HepG2 (cell line): ENCODE data around the gene IPO8. TPM values are rescaled to one million over a fixed set of nuclear protein-coding genes. Genes with fewer than 3 reads are reported as not detected.

ENCODE experiments used
- ADNP ChIP-seq: sonication (generic); formaldehyde crosslinking; IDR thresholded peaks from 2 replicates; pipeline ENCODE4 v1.4.0; 2020; ENCODE audit warnings: missing genetic modification reagents
- E2F2 ChIP-seq: sonication (generic); formaldehyde crosslinking; IDR thresholded peaks from 2 replicates; pipeline ENCODE4 v1.4.0; 2020; ENCODE audit warnings: missing genetic modification reagents, borderline replicate concordance
- FOXA3 ChIP-seq: IDR thresholded peaks from 2 replicates; pipeline ENCODE4 v1.6.1; 2016; ENCODE audit warnings: missing genetic modification reagents, missing compliant biosample characterization
- HES4 ChIP-seq: sonication (generic); formaldehyde crosslinking; IDR thresholded peaks from 2 replicates; pipeline ENCODE4 v1.9.0; 2021; ENCODE audit warnings: mild to moderate bottlenecking, missing genetic modification reagents, borderline replicate concordance
- ISL2 ChIP-seq: sonication (generic); formaldehyde crosslinking; IDR thresholded peaks from 2 replicates; pipeline ENCODE4 v1.5.0; 2020; ENCODE audit warnings: missing genetic modification reagents
- JUN ChIP-seq: sonication (generic); formaldehyde crosslinking; IDR thresholded peaks from 2 replicates; pipeline ENCODE4 v1.4.0; 2020; ENCODE audit warnings: mild to moderate bottlenecking, missing genetic modification reagents
- MAX ChIP-seq: IDR thresholded peaks from 2 replicates; pipeline ENCODE4 v1.6.1; 2012; ENCODE audit warnings: inconsistent platforms
- PAF1 ChIP-seq: IDR thresholded peaks from 2 replicates; pipeline ENCODE4 v1.6.1; 2016; ENCODE audit warnings: missing genetic modification reagents, missing compliant biosample characterization
- PCBP2 ChIP-seq: fragments of 200-400 bp; formaldehyde crosslinking; optimal IDR thresholded peaks from 2 replicates; pipeline ENCODE3; 2018; ENCODE audit warnings: low read length, low read depth; ENCODE audit not compliant: poor library complexity, severe bottlenecking
- TBX3 ChIP-seq: fragments of 450-650 bp; IDR thresholded peaks from 2 replicates; pipeline ENCODE4 v1.6.1; 2017; ENCODE audit warnings: antibody characterized with exemption, mild to moderate bottlenecking, inconsistent platforms, borderline replicate concordance
- ZBTB25 ChIP-seq: IDR thresholded peaks from 2 replicates; pipeline ENCODE4 v1.6.1; 2018; ENCODE audit warnings: missing genetic modification reagents
- ZBTB7B ChIP-seq: sonication (generic); formaldehyde crosslinking; IDR thresholded peaks from 2 replicates; pipeline ENCODE4 v1.4.0; 2020; ENCODE audit warnings: missing genetic modification reagents
- ZFP82 ChIP-seq: sonication (generic); formaldehyde crosslinking; IDR thresholded peaks from 2 replicates; pipeline ENCODE4 v1.5.1; 2020; ENCODE audit warnings: mild to moderate bottlenecking, missing genetic modification reagents, borderline replicate concordance
- ZKSCAN1 ChIP-seq: fragments of 150-350 bp; IDR thresholded peaks from 2 replicates; pipeline ENCODE4 v1.6.1; 2014; ENCODE audit warnings: low read length
- ZNF329 ChIP-seq: sonication (generic); formaldehyde crosslinking; IDR thresholded peaks from 2 replicates; pipeline ENCODE4 v1.9.0; 2021; ENCODE audit warnings: low read depth, mild to moderate bottlenecking, missing genetic modification reagents
- polyA plus RNA-seq, 8 experiments: library from polyadenylated mRNA; depleted of rRNA in 3 of 8; stranded (reverse) in 7 of 8; unstranded in 1 of 8; fragments of >200 nt; fragmentation: Illumina TruSeq in 4 of 8; extraction: Trizol in 4 of 8; gene quantifications; 2 replicates each; pipeline versions ENCODE4 v1.2.1 to v1.2.3, GENCODE V29; 2011 to 2016; ENCODE audit warnings: low read depth in 4 of 8, missing spikeins in 1 of 8, mixed read lengths in 1 of 8; ENCODE audit not compliant: insufficient read depth in 1 of 8
- total RNA-seq, 5 experiments: library from RNA; depleted of rRNA; stranded (reverse); fragments of >200 nt; fragmentation: Illumina TruSeq; extraction: Trizol; gene quantifications; 2 replicates each; pipeline ENCODE4 v1.2.3, GENCODE V29; 2016; ENCODE audit warnings: low read depth in 1 of 5
- TF ChIP-seq, protein P1 (sequence below): sonication (generic); formaldehyde crosslinking; IDR thresholded peaks from 2 replicates; pipeline ENCODE4 v1.4.0; 2020; ENCODE audit warnings: missing genetic modification reagents
- TF ChIP-seq, protein P2 (sequence below): sonication (generic); formaldehyde crosslinking; conservative IDR thresholded peaks from 2 replicates; pipeline ENCODE4 v1.8.0; 2022; ENCODE audit warnings: missing genetic modification reagents

IPO8 gene
- total and polyA plus RNA-seq, 2 of the 13 experiments (the other 11 are each of a cell fraction or from before 2014, with no cell fraction given), result 6.3 to 21.8 TPM

DNA sequence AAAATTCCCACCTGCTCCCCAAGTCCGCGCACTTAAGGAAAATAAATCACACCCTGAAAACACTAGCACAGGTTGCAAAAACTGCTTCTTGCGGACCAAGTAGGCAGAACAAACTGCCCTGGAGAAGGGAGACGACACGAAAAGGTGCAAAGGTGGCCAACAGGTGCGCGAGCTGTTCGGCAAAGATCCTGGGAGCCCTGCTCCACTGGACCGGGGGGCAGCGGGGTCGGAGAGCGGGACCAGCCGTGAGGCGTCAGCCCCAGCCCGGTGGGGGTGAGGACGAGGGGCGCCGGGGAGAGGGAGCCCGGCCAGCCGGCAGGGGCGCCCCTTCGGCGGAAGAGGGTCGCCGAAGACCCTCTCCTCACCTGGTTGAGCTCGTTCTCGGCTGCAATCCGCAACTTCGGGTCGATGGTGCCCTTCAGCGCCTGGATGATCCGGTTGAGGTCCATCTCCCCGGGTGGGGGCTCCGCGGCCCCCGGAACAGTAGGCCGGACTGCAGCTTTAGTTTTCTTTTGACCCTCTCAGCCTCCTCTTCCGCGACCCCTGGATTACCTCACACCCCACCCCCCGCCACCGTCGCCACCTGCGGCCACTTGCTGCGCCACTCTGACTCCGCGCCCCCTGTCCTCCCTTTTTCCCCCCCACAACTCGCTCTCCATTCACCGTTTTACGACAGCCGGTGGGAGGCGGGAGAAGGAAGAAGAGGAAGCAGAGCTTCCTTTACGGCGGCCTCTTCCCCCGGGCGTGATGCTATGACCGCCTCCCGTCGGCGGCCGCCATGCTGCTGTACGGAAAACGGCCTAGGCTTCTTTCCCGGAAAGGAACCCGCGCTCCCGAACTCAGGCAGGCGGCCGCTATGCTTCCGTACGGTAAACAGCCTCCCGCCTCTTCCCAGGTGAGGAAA lies at the start of gene IPO8 (continued):
- no peak for TF ChIP-seq ADNP (CRISPR knock-in tag)
- TF ChIP-seq ZBTB25 (CRISPR knock-in tag), result peak; percentile 55; the same call in 1 of the 2 replicates
- TF ChIP-seq, protein P1, sequence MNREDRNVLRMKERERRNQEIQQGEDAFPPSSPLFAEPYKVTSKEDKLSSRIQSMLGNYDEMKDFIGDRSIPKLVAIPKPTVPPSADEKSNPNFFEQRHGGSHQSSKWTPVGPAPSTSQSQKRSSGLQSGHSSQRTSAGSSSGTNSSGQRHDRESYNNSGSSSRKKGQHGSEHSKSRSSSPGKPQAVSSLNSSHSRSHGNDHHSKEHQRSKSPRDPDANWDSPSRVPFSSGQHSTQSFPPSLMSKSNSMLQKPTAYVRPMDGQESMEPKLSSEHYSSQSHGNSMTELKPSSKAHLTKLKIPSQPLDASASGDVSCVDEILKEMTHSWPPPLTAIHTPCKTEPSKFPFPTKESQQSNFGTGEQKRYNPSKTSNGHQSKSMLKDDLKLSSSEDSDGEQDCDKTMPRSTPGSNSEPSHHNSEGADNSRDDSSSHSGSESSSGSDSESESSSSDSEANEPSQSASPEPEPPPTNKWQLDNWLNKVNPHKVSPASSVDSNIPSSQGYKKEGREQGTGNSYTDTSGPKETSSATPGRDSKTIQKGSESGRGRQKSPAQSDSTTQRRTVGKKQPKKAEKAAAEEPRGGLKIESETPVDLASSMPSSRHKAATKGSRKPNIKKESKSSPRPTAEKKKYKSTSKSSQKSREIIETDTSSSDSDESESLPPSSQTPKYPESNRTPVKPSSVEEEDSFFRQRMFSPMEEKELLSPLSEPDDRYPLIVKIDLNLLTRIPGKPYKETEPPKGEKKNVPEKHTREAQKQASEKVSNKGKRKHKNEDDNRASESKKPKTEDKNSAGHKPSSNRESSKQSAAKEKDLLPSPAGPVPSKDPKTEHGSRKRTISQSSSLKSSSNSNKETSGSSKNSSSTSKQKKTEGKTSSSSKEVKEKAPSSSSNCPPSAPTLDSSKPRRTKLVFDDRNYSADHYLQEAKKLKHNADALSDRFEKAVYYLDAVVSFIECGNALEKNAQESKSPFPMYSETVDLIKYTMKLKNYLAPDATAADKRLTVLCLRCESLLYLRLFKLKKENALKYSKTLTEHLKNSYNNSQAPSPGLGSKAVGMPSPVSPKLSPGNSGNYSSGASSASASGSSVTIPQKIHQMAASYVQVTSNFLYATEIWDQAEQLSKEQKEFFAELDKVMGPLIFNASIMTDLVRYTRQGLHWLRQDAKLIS, result no peak
- TF ChIP-seq ZFP82 (CRISPR knock-in tag), result no peak
- no peak for TF ChIP-seq E2F2
- peak; percentile 84 for TF ChIP-seq ZBTB7B (CRISPR knock-in tag)
- TF ChIP-seq ISL2 (CRISPR knock-in tag), result peak; percentile 50; the same call in 1 of the 2 replicates
- no peak for TF ChIP-seq JUN (CRISPR knock-in tag)
- TF ChIP-seq FOXA3 (CRISPR knock-in tag), result peak; percentile 45
- no peak for TF ChIP-seq PCBP2
- TF ChIP-seq MAX, result peak; percentile 53; the same call in 1 of the 2 replicates
- no peak for TF ChIP-seq HES4 (CRISPR knock-in tag)
- no peak for TF ChIP-seq ZNF329 (CRISPR knock-in tag)
- TF ChIP-seq, protein P2, sequence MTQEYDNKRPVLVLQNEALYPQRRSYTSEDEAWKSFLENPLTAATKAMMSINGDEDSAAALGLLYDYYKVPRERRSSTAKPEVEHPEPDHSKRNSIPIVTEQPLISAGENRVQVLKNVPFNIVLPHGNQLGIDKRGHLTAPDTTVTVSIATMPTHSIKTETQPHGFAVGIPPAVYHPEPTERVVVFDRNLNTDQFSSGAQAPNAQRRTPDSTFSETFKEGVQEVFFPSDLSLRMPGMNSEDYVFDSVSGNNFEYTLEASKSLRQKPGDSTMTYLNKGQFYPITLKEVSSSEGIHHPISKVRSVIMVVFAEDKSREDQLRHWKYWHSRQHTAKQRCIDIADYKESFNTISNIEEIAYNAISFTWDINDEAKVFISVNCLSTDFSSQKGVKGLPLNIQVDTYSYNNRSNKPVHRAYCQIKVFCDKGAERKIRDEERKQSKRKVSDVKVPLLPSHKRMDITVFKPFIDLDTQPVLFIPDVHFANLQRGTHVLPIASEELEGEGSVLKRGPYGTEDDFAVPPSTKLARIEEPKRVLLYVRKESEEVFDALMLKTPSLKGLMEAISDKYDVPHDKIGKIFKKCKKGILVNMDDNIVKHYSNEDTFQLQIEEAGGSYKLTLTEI (CRISPR knock-in tag), result no peak
- no peak for TF ChIP-seq TBX3
- TF ChIP-seq ZKSCAN1, result peak; percentile 44; the same call in 1 of the 2 replicates
- no peak for TF ChIP-seq PAF1 (CRISPR knock-in tag)
